CD4-positive, CD25-positive, alpha-beta regulatory T cell (primary cell): ENCODE data around the gene NPIPB4. TPM values are rescaled to one million over a fixed set of nuclear protein-coding genes. Genes with fewer than 3 reads are reported as not detected.
A peak's percentile ranks its signal among the peaks of the same experiment; 100 is the strongest.
"Not testable (repeated sequence)": the region's sequence is repeated elsewhere in the genome, so short reads cannot be mapped to it uniquely, and the experiment has no call there.

Experiments
- ATAC-seq, 2 donors: fragments of 150-1000 bp; cut with Tn5 transposase; one replicate each; pipeline ENCODE4 v1.10.0; 2021; ENCODE audit warnings: low read depth in 2 of 2, moderate number of reproducible peaks in 2 of 2, moderate library complexity in 1 of 2
- DNase-seq, 3 donors: peaks; one replicate each; pipeline versions ENCODE4 v3.0.0 to v3.0.0-alpha.2; 2012 to 2022; ENCODE audit warnings: mixed read lengths in 1 of 3
- H3K27ac ChIP-seq: one replicate; pipeline ENCODE4 v1.7.0; 2013; ENCODE audit warnings: mild to moderate bottlenecking, low read length; ENCODE audit not compliant: insufficient read depth, poor library complexity, severe bottlenecking
- H3K27me3 ChIP-seq: one replicate; pipeline ENCODE4 v1.7.0; 2013; ENCODE audit warnings: low read length; ENCODE audit not compliant: control insufficient read depth, insufficient read depth
- H3K36me3 ChIP-seq: one replicate; pipeline ENCODE4 v1.7.0; 2013; ENCODE audit warnings: mild to moderate bottlenecking, low read length, moderate library complexity; ENCODE audit not compliant: control insufficient read depth, insufficient read depth
- H3K4me1 ChIP-seq: 2 replicates; pipeline ENCODE4 v1.7.0; 2013; ENCODE audit warnings: mild to moderate bottlenecking, low read length; ENCODE audit not compliant: insufficient read depth, control insufficient read depth, poor library complexity, severe bottlenecking
- H3K4me3 ChIP-seq: one replicate; pipeline ENCODE4 v1.7.0; 2013; ENCODE audit warnings: low read depth, mild to moderate bottlenecking, low read length, moderate library complexity
- H3K9me3 ChIP-seq, 2 experiments: 1 replicate in 1 of 2; 2 replicates in 1 of 2; pipeline ENCODE4 v1.7.0; 2013; ENCODE audit warnings: low read length in 2 of 2, mild to moderate bottlenecking in 1 of 2, moderate library complexity in 1 of 2; ENCODE audit not compliant: control insufficient read depth in 2 of 2
- H3K27ac Mint-ChIP-seq, 3 donors: one replicate each; pipeline ENCODE4 v1.8.0; 2020 to 2022; ENCODE audit warnings: mild to moderate bottlenecking in 3 of 3, mixed read lengths in 3 of 3, moderate library complexity in 2 of 3
- H3K27me3 Mint-ChIP-seq: one replicate; pipeline ENCODE4 v1.8.0; 2022; ENCODE audit warnings: mild to moderate bottlenecking, mixed read lengths
- H3K36me3 Mint-ChIP-seq: one replicate; pipeline ENCODE4 v1.8.0; 2020; ENCODE audit warnings: mixed read lengths
- H3K4me1 Mint-ChIP-seq, 4 donors: one replicate each; pipeline ENCODE4 v1.8.0; 2020 to 2022; ENCODE audit warnings: mixed read lengths in 4 of 4, mild to moderate bottlenecking in 1 of 4
- H3K4me3 Mint-ChIP-seq, 4 donors: one replicate each; pipeline ENCODE4 v1.8.0; 2020 to 2022; ENCODE audit warnings: mild to moderate bottlenecking in 4 of 4, mixed read lengths in 4 of 4, moderate library complexity in 3 of 4
- H3K9me3 Mint-ChIP-seq, 7 donors: one replicate each; pipeline ENCODE4 v1.8.0; 2020 to 2022; ENCODE audit warnings: mixed read lengths in 7 of 7, mild to moderate bottlenecking in 3 of 7, moderate library complexity in 2 of 7
- polyA plus RNA-seq, 4 donors: library from polyadenylated mRNA; unstranded; fragments of 300-500 nt; fragmentation: Illumina TruSeq; gene quantifications; one replicate each; pipeline ENCODE4 v1.2.3, GENCODE V29; 2021
- total RNA-seq: library from RNA; stranded (reverse); gene quantifications from one replicate; pipeline ENCODE4 v1.2.3, GENCODE V29; 2022

The NPIPB4 gene
- total and polyA plus RNA-seq, 5 donors from 2014 or later: 3.2 to 411 (median 4.7) TPM

- not testable (repeated sequence) for H3K9me3 ChIP-seq, H3K27me3 ChIP-seq, DNase-seq, H3K27me3 Mint-ChIP-seq, H3K4me1 ChIP-seq, H3K9me3 Mint-ChIP-seq, ATAC-seq, H3K4me3 Mint-ChIP-seq, H3K27ac ChIP-seq, H3K4me3 ChIP-seq, H3K36me3 Mint-ChIP-seq, H3K27ac Mint-ChIP-seq
- peaks cover 15 to 39% (median 17%) of the 10 kb centered on the region in 4 donors for H3K4me1 Mint-ChIP-seq
- peaks cover 12% of the 10 kb centered on the region for H3K36me3 ChIP-seq
Observed at GRCh38 chr16:21815694-21816093, 41.9 kb downstream of the NPIPB4 start.

DNA sequence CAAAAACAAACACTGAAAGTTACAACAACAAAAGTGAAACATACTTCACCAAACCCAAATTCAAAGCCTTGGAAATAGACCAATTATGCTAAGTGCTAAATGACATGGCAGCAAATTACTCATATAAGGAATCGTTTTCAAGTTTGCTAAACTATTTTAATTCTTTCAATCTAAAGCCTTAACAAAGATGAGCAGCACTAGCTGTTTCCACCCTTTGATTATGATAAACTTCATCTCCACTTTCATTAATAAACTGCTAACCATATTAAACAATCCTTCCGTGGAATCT, 55.2 kb downstream of the NPIPB4 start:
- not testable (repeated sequence) for H3K27ac ChIP-seq

GRCh38 chr16:21801538-21802374, 55.8 kb downstream of the NPIPB4 start:
- peak; percentile 55 to 58 for ATAC-seq
- H3K36me3 Mint-ChIP-seq, H3K27me3 Mint-ChIP-seq, H3K36me3 ChIP-seq, H3K4me1 Mint-ChIP-seq, H3K27me3 ChIP-seq, H3K27ac ChIP-seq, H3K4me3 Mint-ChIP-seq, H3K4me3 ChIP-seq, H3K4me1 ChIP-seq, H3K9me3 Mint-ChIP-seq, H3K9me3 ChIP-seq: not testable (repeated sequence)
- peak in 1 of 3 donors; percentile 48 for DNase-seq
- peak overlapping the region; percentile 32 to 34 (median 33) for H3K27ac Mint-ChIP-seq

More for the DNA sequence above, 55.2 kb downstream of the NPIPB4 start:
- not testable (repeated sequence) for H3K4me3 Mint-ChIP-seq, H3K4me1 Mint-ChIP-seq, H3K36me3 ChIP-seq, H3K36me3 Mint-ChIP-seq, ATAC-seq, H3K27me3 ChIP-seq, H3K9me3 ChIP-seq, H3K27me3 Mint-ChIP-seq, H3K4me3 ChIP-seq, H3K4me1 ChIP-seq, DNase-seq, H3K9me3 Mint-ChIP-seq
- H3K27ac Mint-ChIP-seq: peak overlapping the region in 1 of 3 donors; percentile 32

GRCh38 chr16:21798601-21799000, 59.0 kb downstream of the NPIPB4 start:
- ATAC-seq, DNase-seq, H3K4me3 ChIP-seq: not testable (repeated sequence)

DNA sequence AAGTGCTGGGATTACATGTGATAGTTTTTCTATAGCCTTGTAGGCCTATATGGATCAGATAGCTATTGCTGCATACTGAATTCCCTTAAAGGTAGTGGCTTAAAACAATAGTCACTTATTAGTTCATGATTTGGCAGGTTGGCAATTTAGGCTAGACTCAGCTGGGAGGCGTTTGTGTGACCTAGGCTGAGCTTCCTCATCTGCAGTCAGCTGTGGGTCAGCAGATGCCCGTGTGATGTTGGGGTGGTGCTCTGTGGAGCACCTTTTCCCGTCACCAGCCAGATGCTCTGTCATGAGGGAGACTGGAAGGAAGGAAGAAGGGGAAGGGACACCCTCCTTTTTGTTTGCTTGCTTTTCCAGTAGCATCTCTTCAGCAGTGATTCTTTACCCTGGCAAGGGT, 64.2 kb downstream of the NPIPB4 start:
- H3K27me3 Mint-ChIP-seq, H3K9me3 ChIP-seq, DNase-seq, H3K4me3 ChIP-seq, H3K27ac Mint-ChIP-seq, H3K27me3 ChIP-seq, H3K36me3 Mint-ChIP-seq, H3K9me3 Mint-ChIP-seq, H3K4me1 ChIP-seq, H3K36me3 ChIP-seq, H3K4me3 Mint-ChIP-seq, H3K4me1 Mint-ChIP-seq, ATAC-seq, H3K27ac ChIP-seq: not testable (repeated sequence)

More at GRCh38 chr16:21798601-21799000, 59.0 kb downstream of the NPIPB4 start:
- H3K27me3 ChIP-seq, H3K4me1 Mint-ChIP-seq, H3K9me3 Mint-ChIP-seq, H3K27ac ChIP-seq, H3K27me3 Mint-ChIP-seq, H3K9me3 ChIP-seq, H3K4me3 Mint-ChIP-seq, H3K27ac Mint-ChIP-seq, H3K36me3 ChIP-seq, H3K4me1 ChIP-seq: not testable (repeated sequence)
- peaks cover 11% of the 10 kb centered on the region for H3K36me3 Mint-ChIP-seq

DNA sequence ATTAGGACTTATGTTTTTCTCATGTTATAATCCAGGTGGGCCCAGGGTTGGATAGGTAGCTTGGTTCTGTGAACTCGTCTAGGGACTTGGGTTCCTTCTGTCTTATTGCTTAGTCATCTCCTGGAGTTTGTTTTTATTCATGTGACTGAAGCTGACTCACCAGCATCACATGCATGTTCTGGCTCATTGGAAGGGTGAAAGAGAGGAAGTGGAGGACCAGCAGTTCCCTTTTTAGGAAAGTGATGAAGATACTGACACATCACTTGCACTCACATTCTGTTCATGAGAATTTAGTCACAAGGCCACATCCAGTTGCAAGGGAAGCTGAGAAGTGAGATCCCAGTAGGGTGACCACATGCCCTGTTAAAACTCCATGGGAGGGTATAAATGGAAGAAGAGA, 67.0 kb downstream of the NPIPB4 start:
- not testable (repeated sequence) for H3K9me3 Mint-ChIP-seq, H3K9me3 ChIP-seq, H3K27me3 Mint-ChIP-seq, DNase-seq, H3K4me3 ChIP-seq, H3K36me3 Mint-ChIP-seq, H3K4me1 ChIP-seq, H3K4me1 Mint-ChIP-seq, H3K4me3 Mint-ChIP-seq, H3K36me3 ChIP-seq, H3K27me3 ChIP-seq, H3K27ac ChIP-seq, H3K27ac Mint-ChIP-seq
- peak; percentile 55 to 61 for ATAC-seq

Other genes with a start within 250 kb of the NPIPB4 start
- gene IGSF6, start 205.1 kb downstream of the NPIPB4 start, total RNA-seq: 0.25 TPM
- gene IGSF6, start 205.1 kb downstream of the NPIPB4 start, polyA plus RNA-seq: 1 to 10 TPM in 1 of 4 donors, under 1 TPM in 3; 0.13 to 1.1 (median 0.19) TPM
- gene OTOA, start 193.8 kb downstream of the NPIPB4 start, total RNA-seq: not detected
- gene OTOA, start 193.8 kb downstream of the NPIPB4 start, polyA plus RNA-seq: not detected
- 217 TPM for gene UQCRC2, start 95.6 kb upstream of the NPIPB4 start, total RNA-seq
- gene UQCRC2, start 95.6 kb upstream of the NPIPB4 start, polyA plus RNA-seq: 100 to 1,000 TPM; 164 to 218 (median 194) TPM
- not detected for gene PDZD9, start 143.4 kb upstream of the NPIPB4 start, total RNA-seq
- under 1 TPM in 2 of 4 donors, not detected in 2; 0.22 to 0.28 TPM for gene PDZD9, start 143.4 kb upstream of the NPIPB4 start, polyA plus RNA-seq
- 13.1 TPM for gene MOSMO, start 150.4 kb upstream of the NPIPB4 start, total RNA-seq
- gene MOSMO, start 150.4 kb upstream of the NPIPB4 start, polyA plus RNA-seq: 1 to 10 TPM; 3.9 to 5.2 (median 4.1) TPM
- gene VWA3A, start 234.8 kb upstream of the NPIPB4 start, total RNA-seq: 0.37 TPM
- gene VWA3A, start 234.8 kb upstream of the NPIPB4 start, polyA plus RNA-seq: not detected